ENCODE results near the gene TMC8. TPM values are rescaled to one million over a fixed set of nuclear protein-coding genes. Genes with fewer than 3 reads are reported as not detected.
A peak's percentile ranks its signal among the peaks of the same experiment; 100 is the strongest.
"Not testable (repeated sequence)": the region's sequence is repeated elsewhere in the genome, so short reads cannot be mapped to it uniquely, and the experiment has no call there.

Gene TMC8
- total RNA-seq (10 to 100 TPM in 3 of 9 donors, 1 to 10 TPM in 5, under 1 TPM in 1; 0.44 to 13.2 (median 6.5) TPM), polyA plus RNA-seq (10 to 100 TPM in 1 of 3 donors, 1 to 10 TPM in 1, under 1 TPM in 1; 0.99 to 28.8 (median 6.0) TPM)
- long read RNA-seq, donor 1: 0 reads
- long read RNA-seq, donor 2: 0 reads
- long read RNA-seq, donor 3: 0 reads
- long read RNA-seq, donor 4: 0 reads
- long read RNA-seq, donor 5, full-length matches to known transcripts: 3 of 10 reads
- long read RNA-seq, donor 5, partial matches to known transcripts: 2 of 10 reads
- long read RNA-seq, donor 5, other reads (novel, unspliced or antisense): 5 of 10 reads
- long read RNA-seq, donor 6: 0 reads
- long read RNA-seq, donor 7: 0 reads
- long read RNA-seq, donor 8: 0 reads
- long read RNA-seq, donor 9: 0 reads
- long read RNA-seq, donor 10: 0 reads

GRCh38 chr17:78130437-78131101 lies at the start of gene TMC8:
TSS of gene TMC8 (plus strand) at chr17:78130771. CDS start at chr17:78131589, 818 bp downstream.
- whole genome bisulfite sequencing, 4 donors: 52 to 75% (median 66%) methylated on average over 6 to 10 of the region's 10 CpGs
- Histone ChIP-seq H3K4me1 (replicated peaks in 1 of 2) (peaks cover 12 to 39% of the 10 kb centered on the region in 2 donors), H3K27me3 (peaks cover 11% of the 10 kb centered on the region), H3K36me3 (replicated peaks in 1 of 2) (no peaks in the 10 kb centered on the region), H3K9me3 (replicated peaks in 1 of 3) (no peaks in the 10 kb centered on the region), H3K27ac (peak within 1 kb of the TSS in 2 of 5 donors; percentile 47 to 91), H3K4me3 (peak within 1 kb of the TSS in 1 of 4 donors; percentile 39)
- peak in 1 of 7 donors; percentile 53 for DNase-seq
- TF ChIP-seq POLR2A (IDR thresholded peaks at IDR 0.05) (no peak), CTCF (IDR thresholded peaks at IDR 0.05) (no peak)
- intact Hi-C loops (cut with DNase I): no loop called here

- TF ChIP-seq CTCF (IDR thresholded peaks at IDR 0.05): no peak
- TF ChIP-seq POLR2A (IDR thresholded peaks at IDR 0.05): no peak
- Histone ChIP-seq H3K4me3 (no peak overlapping the region), H3K9me3 (replicated peaks in 1 of 3) (no peaks in the 10 kb centered on the region), H3K4me1 (replicated peaks in 1 of 2) (no peaks in the 10 kb centered on the region), H3K36me3 (replicated peaks in 1 of 2) (peaks cover 0 to 66% of the 10 kb centered on the region in 2 donors), H3K27me3 (no peaks in the 10 kb centered on the region), H3K27ac (no peak overlapping the region)
- WGBS, 4 donors: 79 to 84% (median 81%) methylated on average over 3 of the region's 3 CpGs
- DNase-seq: no peak
- intact Hi-C loops (cut with DNase I): no loop called here
Measured at GRCh38 chr17:78081551-78081950, 49.0 kb upstream of the TMC8 start.

- H3K4me1 ChIP-seq (replicated peaks in 1 of 2); H3K27ac ChIP-seq; intact Hi-C loops (cut with DNase I); H3K4me3 ChIP-seq; H3K27me3 ChIP-seq; DNase-seq; H3K9me3 ChIP-seq (replicated peaks in 1 of 3): not testable (repeated sequence)
- peaks cover 0 to 66% of the 10 kb centered on the region in 2 donors for H3K36me3 ChIP-seq (replicated peaks in 1 of 2)
- WGBS, 4 donors: 73 to 85% (median 79%) methylated on average over 5 of the region's 5 CpGs
Measured at GRCh38 chr17:78082355-78082872, 48.2 kb upstream of the TMC8 start.

GRCh38 chr17:78082988-78083387 lies 47.6 kb upstream of the TMC8 start:
- peaks cover 0 to 66% of the 10 kb centered on the region in 2 donors for H3K36me3 ChIP-seq (replicated peaks in 1 of 2)
- intact Hi-C loops (cut with DNase I): no loop called here
- TF ChIP-seq CTCF (IDR thresholded peaks at IDR 0.05): no peak
- no peak for TF ChIP-seq POLR2A (IDR thresholded peaks at IDR 0.05)

More at GRCh38 chr17:78082988-78083387, 47.6 kb upstream of the TMC8 start:
- DNase-seq: no peak
- Histone ChIP-seq H3K9me3 (replicated peaks in 1 of 3) (no peaks in the 10 kb centered on the region), H3K4me3 (no peak overlapping the region), H3K4me1 (replicated peaks in 1 of 2) (no peaks in the 10 kb centered on the region), H3K27ac (no peak overlapping the region), H3K27me3 (no peaks in the 10 kb centered on the region)
- 90 to 95% (median 93%) methylated on average over 7 of the region's 7 CpGs for WGBS, 4 donors

All from adrenal gland (tissue), 19 donors.